ENCODE measurements around the gene HSD17B12.
"Not testable (repeated sequence)": the region's sequence is repeated elsewhere in the genome, so short reads cannot be mapped to it uniquely, and the experiment has no call there.

DNA sequence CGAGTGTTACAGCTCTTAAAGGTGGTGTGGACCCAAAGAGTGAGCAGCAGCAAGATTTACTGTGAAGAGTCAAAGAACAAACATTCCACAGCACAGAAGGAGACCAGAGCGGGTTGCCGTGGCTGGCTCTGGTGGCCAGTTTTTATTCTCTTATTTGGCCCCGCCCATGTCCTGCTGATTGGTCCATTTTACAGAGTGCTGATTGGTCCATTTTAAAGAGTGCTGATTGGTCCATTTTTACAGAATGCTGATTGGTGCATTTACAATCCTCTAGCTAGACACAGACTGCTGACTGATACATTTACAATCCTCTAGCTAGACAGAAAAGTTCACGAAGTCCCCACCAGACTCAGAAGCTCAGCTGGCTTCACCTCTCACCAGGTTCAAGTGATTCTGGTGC, 88.1 kb downstream of the HSD17B12 start:
- TF ChIP-seq, protein P1, sequence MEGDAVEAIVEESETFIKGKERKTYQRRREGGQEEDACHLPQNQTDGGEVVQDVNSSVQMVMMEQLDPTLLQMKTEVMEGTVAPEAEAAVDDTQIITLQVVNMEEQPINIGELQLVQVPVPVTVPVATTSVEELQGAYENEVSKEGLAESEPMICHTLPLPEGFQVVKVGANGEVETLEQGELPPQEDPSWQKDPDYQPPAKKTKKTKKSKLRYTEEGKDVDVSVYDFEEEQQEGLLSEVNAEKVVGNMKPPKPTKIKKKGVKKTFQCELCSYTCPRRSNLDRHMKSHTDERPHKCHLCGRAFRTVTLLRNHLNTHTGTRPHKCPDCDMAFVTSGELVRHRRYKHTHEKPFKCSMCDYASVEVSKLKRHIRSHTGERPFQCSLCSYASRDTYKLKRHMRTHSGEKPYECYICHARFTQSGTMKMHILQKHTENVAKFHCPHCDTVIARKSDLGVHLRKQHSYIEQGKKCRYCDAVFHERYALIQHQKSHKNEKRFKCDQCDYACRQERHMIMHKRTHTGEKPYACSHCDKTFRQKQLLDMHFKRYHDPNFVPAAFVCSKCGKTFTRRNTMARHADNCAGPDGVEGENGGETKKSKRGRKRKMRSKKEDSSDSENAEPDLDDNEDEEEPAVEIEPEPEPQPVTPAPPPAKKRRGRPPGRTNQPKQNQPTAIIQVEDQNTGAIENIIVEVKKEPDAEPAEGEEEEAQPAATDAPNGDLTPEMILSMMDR (IDR thresholded peaks at IDR 0.05), result not testable (repeated sequence)
- TF ChIP-seq TCF7L2 (IDR thresholded peaks at IDR 0.05; ENCODE audit: low read depth, low read length); SIN3A (IDR thresholded peaks at IDR 0.05; ENCODE audit: borderline replicate concordance, insufficient read depth, low read depth, low read length): not testable (repeated sequence)
- TF ChIP-seq, protein P2, sequence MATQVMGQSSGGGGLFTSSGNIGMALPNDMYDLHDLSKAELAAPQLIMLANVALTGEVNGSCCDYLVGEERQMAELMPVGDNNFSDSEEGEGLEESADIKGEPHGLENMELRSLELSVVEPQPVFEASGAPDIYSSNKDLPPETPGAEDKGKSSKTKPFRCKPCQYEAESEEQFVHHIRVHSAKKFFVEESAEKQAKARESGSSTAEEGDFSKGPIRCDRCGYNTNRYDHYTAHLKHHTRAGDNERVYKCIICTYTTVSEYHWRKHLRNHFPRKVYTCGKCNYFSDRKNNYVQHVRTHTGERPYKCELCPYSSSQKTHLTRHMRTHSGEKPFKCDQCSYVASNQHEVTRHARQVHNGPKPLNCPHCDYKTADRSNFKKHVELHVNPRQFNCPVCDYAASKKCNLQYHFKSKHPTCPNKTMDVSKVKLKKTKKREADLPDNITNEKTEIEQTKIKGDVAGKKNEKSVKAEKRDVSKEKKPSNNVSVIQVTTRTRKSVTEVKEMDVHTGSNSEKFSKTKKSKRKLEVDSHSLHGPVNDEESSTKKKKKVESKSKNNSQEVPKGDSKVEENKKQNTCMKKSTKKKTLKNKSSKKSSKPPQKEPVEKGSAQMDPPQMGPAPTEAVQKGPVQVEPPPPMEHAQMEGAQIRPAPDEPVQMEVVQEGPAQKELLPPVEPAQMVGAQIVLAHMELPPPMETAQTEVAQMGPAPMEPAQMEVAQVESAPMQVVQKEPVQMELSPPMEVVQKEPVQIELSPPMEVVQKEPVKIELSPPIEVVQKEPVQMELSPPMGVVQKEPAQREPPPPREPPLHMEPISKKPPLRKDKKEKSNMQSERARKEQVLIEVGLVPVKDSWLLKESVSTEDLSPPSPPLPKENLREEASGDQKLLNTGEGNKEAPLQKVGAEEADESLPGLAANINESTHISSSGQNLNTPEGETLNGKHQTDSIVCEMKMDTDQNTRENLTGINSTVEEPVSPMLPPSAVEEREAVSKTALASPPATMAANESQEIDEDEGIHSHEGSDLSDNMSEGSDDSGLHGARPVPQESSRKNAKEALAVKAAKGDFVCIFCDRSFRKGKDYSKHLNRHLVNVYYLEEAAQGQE (IDR thresholded peaks at IDR 0.05; ENCODE audit: insufficient read depth in 1 of 2, low read depth in 2 of 2, low read length in 1 of 2), result not testable (repeated sequence)

Measured in Panc1 (cell line).